Myocyte (in vitro differentiated cells): ENCODE data around the gene NRXN3. TPM values are rescaled to one million over a fixed set of nuclear protein-coding genes. Genes with fewer than 3 reads are reported as not detected.

Experiments used
- DNase-seq: peaks from one replicate; pipeline ENCODE4 v3.0.0-alpha.2; 2012; ENCODE audit warnings: low read depth
- total RNA-seq: library from RNA; depleted of rRNA; stranded (reverse); fragments of >200 nt; gene quantifications from 2 replicates; pipeline ENCODE4 v1.2.3, GENCODE V29; 2014

NRXN3 gene
- total RNA-seq, 1 donor from 2014 or later: 0.05 TPM

GRCh38 chr14:79383031-79383430 is 1212.9 kb downstream of the NRXN3 start:
- no peak for DNase-seq

GRCh38 chr14:79383475-79383874 is 1213.3 kb downstream of the NRXN3 start:
- DNase-seq: no peak

GRCh38 chr14:79395061-79395460 is 1224.9 kb downstream of the NRXN3 start:
- no peak for DNase-seq

GRCh38 chr14:79404874-79405511 is 1234.8 kb downstream of the NRXN3 start:
- DNase-seq: peak; percentile 2

- DNase-seq: no peak
These were observed 1235.3 kb downstream of the NRXN3 start for GRCh38 chr14:79405512-79405910.

- DNase-seq: no peak
These were observed 1237.4 kb downstream of the NRXN3 start for GRCh38 chr14:79407572-79407971.

GRCh38 chr14:79408696-79409095 is 1238.5 kb downstream of the NRXN3 start:
- no peak for DNase-seq

GRCh38 chr14:79411403-79412174 is 1241.4 kb downstream of the NRXN3 start:
- DNase-seq: no peak

- no peak for DNase-seq
These were observed 1242.6 kb downstream of the NRXN3 start for GRCh38 chr14:79412822-79413221.

GRCh38 chr14:79413734-79414428 is 1243.7 kb downstream of the NRXN3 start:
- no peak for DNase-seq

GRCh38 chr14:79415726-79416125 is 1245.6 kb downstream of the NRXN3 start:
- no peak for DNase-seq

- DNase-seq: no peak
These were observed 1247.8 kb downstream of the NRXN3 start for GRCh38 chr14:79417961-79418360.

GRCh38 chr14:79418649-79419415 is 1248.7 kb downstream of the NRXN3 start:
- DNase-seq: peak; percentile 2

- DNase-seq: no peak
These were observed 1249.6 kb downstream of the NRXN3 start for GRCh38 chr14:79419571-79420327.

GRCh38 chr14:79420725-79421124 is 1250.6 kb downstream of the NRXN3 start:
- DNase-seq: no peak

- no peak for DNase-seq
These were observed 1251.6 kb downstream of the NRXN3 start for GRCh38 chr14:79421811-79422210.

GRCh38 chr14:79424462-79424861 is 1254.3 kb downstream of the NRXN3 start:
- no peak for DNase-seq

- DNase-seq: no peak
These were observed 1256.1 kb downstream of the NRXN3 start for GRCh38 chr14:79426103-79426755.

GRCh38 chr14:79432640-79433039 is 1262.5 kb downstream of the NRXN3 start:
- no peak for DNase-seq

GRCh38 chr14:79436335-79436734 is 1266.2 kb downstream of the NRXN3 start:
- peak; percentile 5 for DNase-seq
